Lung (tissue), 12 donors: Measurements from ENCODE around the gene KIRREL1. TPM values are rescaled to one million over a fixed set of nuclear protein-coding genes. Genes with fewer than 3 reads are reported as not detected.

ENCODE experiments used
- ATAC-seq: fragments of 200-7000 bp; cut with Tn5 transposase; one replicate; pipeline ENCODE4 v1.9.1; 2020; ENCODE audit warnings: moderate number of reproducible peaks; ENCODE audit not compliant: insufficient read depth, low FRiP score
- DNase-seq, 3 donors: peaks; one replicate each; pipeline ENCODE4 v3.0.0-alpha.2; 2013 to 2017
- H3K27ac ChIP-seq, 2 donors: one replicate each; pipeline ENCODE4 v1.5.1; 2013; ENCODE audit warnings: mild to moderate bottlenecking in 2 of 2, moderate library complexity in 2 of 2, control low read depth in 1 of 2, inconsistent platforms in 1 of 2, low read depth in 1 of 2, low read length in 1 of 2
- H3K27me3 ChIP-seq, 3 donors: one replicate each; pipeline ENCODE4 v1.5.1; 2013; ENCODE audit warnings: low read length in 2 of 3; ENCODE audit not compliant: control insufficient read depth in 3 of 3, insufficient read depth in 3 of 3
- H3K36me3 ChIP-seq, 4 donors: one replicate each; pipeline ENCODE4 v1.5.1; 2013; ENCODE audit warnings: low read length in 4 of 4, mild to moderate bottlenecking in 1 of 4, moderate library complexity in 1 of 4; ENCODE audit not compliant: control insufficient read depth in 4 of 4, insufficient read depth in 4 of 4
- H3K4me1 ChIP-seq, 5 donors: one replicate each; pipeline ENCODE4 v1.5.1; 2013; ENCODE audit warnings: low read length in 5 of 5, mild to moderate bottlenecking in 2 of 5, moderate library complexity in 1 of 5; ENCODE audit not compliant: control insufficient read depth in 5 of 5, insufficient read depth in 5 of 5
- H3K4me3 ChIP-seq: one replicate; pipeline ENCODE4 v1.5.1; 2013; ENCODE audit warnings: mild to moderate bottlenecking, control low read depth, moderate library complexity
- H3K9ac ChIP-seq, 2 donors: one replicate each; pipeline ENCODE4 v1.5.1; 2013; ENCODE audit warnings: low read length in 2 of 2, control low read depth in 1 of 2; ENCODE audit not compliant: insufficient read depth in 1 of 2
- H3K9me3 ChIP-seq, 4 donors: one replicate each; pipeline ENCODE4 v1.5.1; 2013; ENCODE audit warnings: low read length in 3 of 4, mild to moderate bottlenecking in 1 of 4, moderate library complexity in 1 of 4; ENCODE audit not compliant: control insufficient read depth in 4 of 4, insufficient read depth in 3 of 4
- WGBS, 2 donors: extraction: QIAGEN DNeasy Blood & Tissue Kit; methylation state at CpG; one replicate each; pipeline ENCODE4 v1.1.7; 2013; 5-methylcytosine and 5-hydroxymethylcytosine counted together
- polyA plus RNA-seq, 2 donors: library from polyadenylated mRNA; stranded (reverse); fragments of 200-250 nt; gene quantifications; one replicate each; pipeline ENCODE4 v1.2.1, GENCODE V29; 2013
- total RNA-seq, 2 donors: library from RNA; depleted of rRNA in 1 of 2; stranded (reverse); fragments of >200 nt in 1 of 2; gene quantifications; one replicate each; pipeline ENCODE4 v1.2.1, GENCODE V29; 2014 to 2021
- TF ChIP-seq, protein P1 (sequence below): IDR thresholded peaks from 2 replicates; pipeline ENCODE4 v1.5.1; 2012; ENCODE audit warnings: mild to moderate bottlenecking; ENCODE audit errors: control extremely low read depth, extremely low read depth
- donor health status: control.
- donor health status: control.
- donor health status: Bipolar disorder and iron deficiency.
- donor health status: healthy.
- donor health status: DM: yes; HTN: yes; CAD: no.

KIRREL1 gene
- total and polyA plus RNA-seq, 4 donors: 7.5 to 41.8 (median 26.5) TPM

DNA sequence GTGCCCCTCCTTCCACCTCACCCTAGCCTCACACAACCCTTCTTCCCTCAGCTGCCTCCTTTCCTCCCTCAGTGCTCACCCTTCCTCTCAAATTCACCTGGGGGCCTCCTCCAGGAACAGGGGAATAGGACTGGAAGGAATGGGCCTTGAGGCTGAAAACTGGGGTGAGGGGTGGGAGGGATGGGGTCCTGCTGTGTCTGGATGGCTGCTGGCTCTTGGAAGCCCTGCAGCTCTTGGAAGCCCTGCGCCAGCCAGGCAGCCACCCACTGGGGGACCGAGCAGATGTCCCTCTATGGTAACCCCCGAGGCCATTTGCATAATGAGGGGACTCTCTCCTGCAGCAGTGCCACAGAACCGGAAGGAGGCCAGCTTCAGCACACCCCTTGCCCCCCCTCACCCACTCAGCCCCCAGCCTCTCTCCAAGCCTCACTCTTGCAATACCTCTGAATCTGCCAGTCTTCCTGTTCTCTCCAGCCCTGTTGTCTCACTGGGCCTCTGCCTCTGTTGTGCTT is 85.2 kb downstream of the KIRREL1 start:
- Histone ChIP-seq H3K27ac (no peak overlapping the region), H3K4me1 (peaks cover 0 to 10% (median 0%) of the 10 kb centered on the region in 5 donors), H3K9ac (no peak overlapping the region), H3K27me3 (no peaks in the 10 kb centered on the region), H3K9me3 (no peaks in the 10 kb centered on the region), H3K4me3 (no peak overlapping the region), H3K36me3 (peaks cover 0 to 36% (median 9%) of the 10 kb centered on the region in 4 donors)
- WGBS, 2 donors: 53 to 79% methylated on average over 2 to 4 of the region's 4 CpGs
- TF ChIP-seq, protein P1, sequence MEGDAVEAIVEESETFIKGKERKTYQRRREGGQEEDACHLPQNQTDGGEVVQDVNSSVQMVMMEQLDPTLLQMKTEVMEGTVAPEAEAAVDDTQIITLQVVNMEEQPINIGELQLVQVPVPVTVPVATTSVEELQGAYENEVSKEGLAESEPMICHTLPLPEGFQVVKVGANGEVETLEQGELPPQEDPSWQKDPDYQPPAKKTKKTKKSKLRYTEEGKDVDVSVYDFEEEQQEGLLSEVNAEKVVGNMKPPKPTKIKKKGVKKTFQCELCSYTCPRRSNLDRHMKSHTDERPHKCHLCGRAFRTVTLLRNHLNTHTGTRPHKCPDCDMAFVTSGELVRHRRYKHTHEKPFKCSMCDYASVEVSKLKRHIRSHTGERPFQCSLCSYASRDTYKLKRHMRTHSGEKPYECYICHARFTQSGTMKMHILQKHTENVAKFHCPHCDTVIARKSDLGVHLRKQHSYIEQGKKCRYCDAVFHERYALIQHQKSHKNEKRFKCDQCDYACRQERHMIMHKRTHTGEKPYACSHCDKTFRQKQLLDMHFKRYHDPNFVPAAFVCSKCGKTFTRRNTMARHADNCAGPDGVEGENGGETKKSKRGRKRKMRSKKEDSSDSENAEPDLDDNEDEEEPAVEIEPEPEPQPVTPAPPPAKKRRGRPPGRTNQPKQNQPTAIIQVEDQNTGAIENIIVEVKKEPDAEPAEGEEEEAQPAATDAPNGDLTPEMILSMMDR: no peak
- ATAC-seq (no peak), DNase-seq (no peak)

DNA sequence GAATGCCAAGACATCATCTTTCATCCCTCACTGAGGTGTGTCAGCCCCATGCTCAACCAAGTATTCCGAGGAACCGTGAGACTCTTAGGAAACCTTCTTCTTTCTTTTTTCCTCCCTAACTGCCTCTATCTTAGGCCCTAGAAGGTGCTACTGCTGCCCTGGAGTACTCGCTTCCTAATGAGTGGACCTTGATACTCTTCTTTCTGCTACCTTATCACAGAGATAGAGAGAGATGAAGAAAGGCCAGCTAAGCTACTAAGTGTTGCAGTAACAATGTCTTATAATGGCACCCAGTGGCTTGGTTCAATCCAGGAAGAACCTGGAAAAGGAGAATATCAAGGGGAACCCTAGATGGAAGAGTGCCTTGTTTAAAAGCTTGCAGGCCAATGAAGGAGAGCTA is 86.6 kb downstream of the KIRREL1 start:
- ATAC-seq: no peak
- WGBS, 2 donors: 92 to 97% methylated on average over 3 of the region's 3 CpGs
- peaks cover 0 to 41% (median 15%) of the 10 kb centered on the region in 4 donors for H3K36me3 ChIP-seq

DNA sequence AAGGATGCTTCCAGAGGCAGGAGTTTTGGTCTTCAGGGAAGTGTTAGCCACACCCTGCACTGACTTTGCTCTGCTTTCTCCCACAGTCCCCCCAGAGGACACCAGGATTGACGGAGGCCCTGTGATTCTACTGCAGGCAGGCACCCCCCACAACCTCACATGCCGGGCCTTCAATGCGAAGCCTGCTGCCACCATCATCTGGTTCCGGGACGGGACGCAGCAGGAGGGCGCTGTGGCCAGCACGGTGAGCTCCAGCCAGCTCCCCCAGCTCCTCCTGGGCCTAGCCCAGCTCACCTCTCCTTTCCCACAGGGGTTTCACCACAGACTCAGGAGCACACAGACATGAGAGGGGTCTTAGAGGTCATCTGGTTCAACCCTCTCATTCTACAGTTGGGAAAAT is 90.9 kb downstream of the KIRREL1 start:
- no peak for ATAC-seq
- TF ChIP-seq, protein P1: no peak
- DNase-seq: no peak
- Histone ChIP-seq H3K27ac (no peak overlapping the region), H3K27me3 (no peaks in the 10 kb centered on the region), H3K9ac (no peak overlapping the region), H3K36me3 (peaks cover 0 to 48% (median 32%) of the 10 kb centered on the region in 4 donors), H3K9me3 (no peaks in the 10 kb centered on the region), H3K4me1 (peaks cover 0 to 3% (median 0%) of the 10 kb centered on the region in 5 donors), H3K4me3 (no peak overlapping the region)
- WGBS, 2 donors: 88 to 93% methylated on average over 8 of the region's 8 CpGs

More for the DNA sequence above, 86.6 kb downstream of the KIRREL1 start:
- no peak for DNase-seq
- Histone ChIP-seq H3K9me3 (no peaks in the 10 kb centered on the region), H3K4me1 (peaks cover 0 to 10% (median 0%) of the 10 kb centered on the region in 5 donors), H3K27ac (no peak overlapping the region), H3K27me3 (no peaks in the 10 kb centered on the region), H3K9ac (no peak overlapping the region), H3K4me3 (no peak overlapping the region)
- TF ChIP-seq, protein P1: no peak

DNA sequence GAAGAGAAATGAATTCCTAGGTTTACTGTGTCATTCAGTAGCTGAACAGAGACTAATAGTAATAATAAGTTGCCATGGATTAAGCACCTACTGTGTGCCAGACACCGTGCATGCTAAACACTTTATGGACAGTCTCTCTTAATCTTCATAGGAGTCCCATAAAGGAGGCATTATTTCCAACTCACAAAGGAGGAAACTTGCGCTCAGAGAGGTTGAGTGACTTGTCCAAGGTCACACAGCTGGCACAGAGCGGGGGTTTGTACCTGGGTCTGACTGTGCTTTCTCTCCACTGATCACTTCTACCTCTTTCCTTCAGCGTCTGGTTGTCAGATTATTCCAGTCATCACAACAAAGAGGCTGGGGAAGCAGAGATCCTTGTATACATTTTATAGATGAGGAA is 91.3 kb downstream of the KIRREL1 start:
- peaks cover 0 to 47% (median 36%) of the 10 kb centered on the region in 4 donors for H3K36me3 ChIP-seq
- no peak overlapping the region for H3K4me3 ChIP-seq
- 95 to 97% methylated on average over 4 of the region's 4 CpGs for WGBS, 2 donors
- no peaks in the 10 kb centered on the region for H3K9me3 ChIP-seq
- H3K27ac ChIP-seq: no peak overlapping the region
- ATAC-seq (no peak), DNase-seq (no peak)
- H3K9ac ChIP-seq: no peak overlapping the region
- TF ChIP-seq, protein P1: no peak
- H3K27me3 ChIP-seq: no peaks in the 10 kb centered on the region
- peaks cover 0 to 3% (median 0%) of the 10 kb centered on the region in 5 donors for H3K4me1 ChIP-seq
